Activated naive CD8-positive, alpha-beta T cell treated with anti-CD3 and anti-CD28 coated beads, Interleukin-2, amount 50 U/mL, for 24 hours (primary cell): ENCODE results near the gene ADAM8.

Source experiments
- ATAC-seq: fragments of 150-1000 bp; cut with Tn5 transposase; one replicate; pipeline ENCODE4 v1.10.0; 2021
- DNase-seq: peaks from one replicate; pipeline ENCODE4 v3.0.0; 2021
- H3K27ac Mint-ChIP-seq: one replicate; pipeline ENCODE4 v1.8.0; 2021; ENCODE audit warnings: mild to moderate bottlenecking, mixed read lengths
- H3K27me3 Mint-ChIP-seq: one replicate; pipeline ENCODE4 v1.8.0; 2021; ENCODE audit warnings: mixed read lengths
- H3K36me3 Mint-ChIP-seq: one replicate; pipeline ENCODE4 v1.8.0; 2021; ENCODE audit warnings: low read depth, mixed read lengths
- H3K4me1 Mint-ChIP-seq: one replicate; pipeline ENCODE4 v1.8.0; 2021; ENCODE audit warnings: mixed read lengths
- H3K4me3 Mint-ChIP-seq: one replicate; pipeline ENCODE4 v1.8.0; 2021; ENCODE audit warnings: mild to moderate bottlenecking, moderate library complexity, mixed read lengths
- H3K9me3 Mint-ChIP-seq: one replicate; pipeline ENCODE4 v1.8.0; 2021; ENCODE audit warnings: mixed read lengths

Gene ADAM8

DNA sequence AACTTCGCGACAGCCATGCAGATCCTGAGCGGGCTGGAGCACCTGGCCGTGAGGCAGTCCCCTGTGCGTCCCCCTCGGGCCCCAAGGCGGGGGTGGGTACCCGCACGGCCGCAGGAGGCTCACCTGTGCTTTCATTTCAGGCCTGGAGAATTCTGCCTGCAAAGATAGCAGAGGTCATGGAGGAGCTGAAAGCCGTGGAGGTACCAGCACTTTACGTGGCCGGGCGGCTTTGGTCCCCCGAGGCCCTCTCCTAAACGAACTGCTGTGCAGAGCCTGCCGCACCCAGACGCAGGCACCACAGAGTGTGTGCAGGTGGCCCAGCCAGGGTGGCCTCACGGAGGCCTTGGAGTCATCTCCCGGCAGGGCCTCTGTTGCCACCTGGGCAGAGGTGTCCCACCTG lies 57.8 kb downstream of the ADAM8 start:
- H3K9me3 Mint-ChIP-seq: no peaks in the 10 kb centered on the region
- no peaks in the 10 kb centered on the region for H3K4me1 Mint-ChIP-seq

DNA sequence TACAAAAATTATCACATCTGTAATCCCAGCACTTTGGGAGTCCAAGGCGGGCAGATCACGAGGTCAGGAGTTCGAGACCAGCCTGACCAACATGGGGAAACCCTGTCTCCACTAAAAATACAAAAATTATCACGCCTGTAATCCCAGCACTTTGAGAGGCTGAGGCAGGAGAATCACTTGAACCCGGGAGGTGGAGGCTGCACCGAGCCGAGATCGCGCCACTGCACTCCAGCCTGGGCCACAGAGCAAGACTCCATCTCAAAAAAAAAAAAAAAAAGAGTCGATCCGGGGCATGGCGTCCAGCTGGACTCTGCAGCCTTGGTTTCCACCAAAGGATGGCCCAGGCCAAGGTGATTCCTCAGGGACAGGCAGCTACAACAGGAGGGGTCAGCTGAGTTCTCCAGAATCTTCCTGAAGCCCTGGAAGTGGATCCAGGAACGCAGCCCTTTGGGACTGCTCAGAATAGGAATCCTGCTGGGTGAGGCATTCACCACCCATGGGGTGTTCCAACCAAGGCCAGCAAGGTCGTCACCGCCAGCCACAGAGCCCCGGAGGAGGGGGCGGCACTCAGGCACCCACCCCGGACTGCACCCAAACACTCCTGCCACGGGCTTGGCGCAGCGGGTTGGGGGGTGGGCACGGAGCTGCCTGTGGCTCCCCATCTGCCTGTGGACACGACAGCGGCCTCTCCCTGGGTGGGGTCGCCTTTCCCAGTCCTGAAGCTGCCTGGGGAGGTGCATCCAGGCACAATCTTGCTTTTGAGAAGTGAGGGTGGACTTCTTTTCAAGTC lies 58.7 kb downstream of the ADAM8 start:
- no peaks in the 10 kb centered on the region for H3K4me1 Mint-ChIP-seq
- no peaks in the 10 kb centered on the region for H3K36me3 Mint-ChIP-seq
- no peak overlapping the region for H3K27ac Mint-ChIP-seq
- no peak overlapping the region for H3K4me3 Mint-ChIP-seq
- H3K27me3 Mint-ChIP-seq: peaks cover 19% of the 10 kb centered on the region
- DNase-seq: no peak
- H3K9me3 Mint-ChIP-seq: no peaks in the 10 kb centered on the region
- ATAC-seq: no peak

More for the DNA sequence above, 57.8 kb downstream of the ADAM8 start:
- no peak overlapping the region for H3K27ac Mint-ChIP-seq
- H3K36me3 Mint-ChIP-seq: no peaks in the 10 kb centered on the region
- peaks cover 21% of the 10 kb centered on the region for H3K27me3 Mint-ChIP-seq
- DNase-seq (no peak), ATAC-seq (no peak)
- no peak overlapping the region for H3K4me3 Mint-ChIP-seq

DNA sequence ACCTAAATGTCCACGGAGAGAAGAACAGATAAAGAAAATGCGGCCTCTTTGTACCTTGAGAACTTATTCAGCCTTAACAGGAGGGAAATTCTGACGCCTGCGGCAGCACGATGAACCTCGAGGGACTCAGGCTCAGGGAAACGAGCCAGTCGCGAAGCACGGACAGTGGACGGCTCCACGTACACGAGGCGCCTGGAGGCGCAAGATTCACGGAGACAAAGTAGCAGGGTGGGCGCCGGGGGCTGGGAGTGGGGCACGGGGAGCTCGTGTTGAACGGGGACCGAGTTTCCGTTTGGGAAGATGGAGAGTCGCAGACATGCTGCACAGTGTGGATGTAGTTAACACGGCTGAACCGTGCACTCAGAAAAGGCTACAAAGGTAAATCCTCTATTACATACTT lies 59.9 kb downstream of the ADAM8 start:
- peaks cover 19% of the 10 kb centered on the region for H3K27me3 Mint-ChIP-seq
- H3K4me1 Mint-ChIP-seq: no peaks in the 10 kb centered on the region
- no peaks in the 10 kb centered on the region for H3K9me3 Mint-ChIP-seq
- no peak for ATAC-seq
- H3K36me3 Mint-ChIP-seq: no peaks in the 10 kb centered on the region
- no peak for DNase-seq
- no peak overlapping the region for H3K4me3 Mint-ChIP-seq
- H3K27ac Mint-ChIP-seq: no peak overlapping the region

DNA sequence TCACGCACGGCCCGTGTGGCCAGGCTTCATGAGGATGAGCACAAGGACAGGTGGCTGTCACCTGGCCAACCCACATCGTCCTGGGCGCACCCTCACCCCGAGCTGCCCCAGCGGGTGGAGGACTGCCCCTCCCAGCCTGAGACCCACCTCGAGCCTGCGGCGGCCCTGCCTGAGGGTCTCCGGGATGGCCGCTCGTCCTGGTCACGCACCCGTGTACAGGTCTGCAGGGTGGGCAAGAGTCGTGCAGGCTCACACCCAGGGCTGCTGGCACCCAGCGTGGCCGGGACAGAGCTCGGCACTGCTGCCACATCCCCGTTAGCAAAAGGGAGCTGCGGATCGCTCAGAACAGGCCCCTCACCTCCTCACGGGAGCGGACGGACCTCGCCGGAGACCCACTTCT lies 61.1 kb downstream of the ADAM8 start:
- DNase-seq (no peak), ATAC-seq (no peak)
- Mint-ChIP-seq H3K9me3 (no peaks in the 10 kb centered on the region), H3K4me1 (no peaks in the 10 kb centered on the region), H3K27me3 (peaks cover 10% of the 10 kb centered on the region), H3K36me3 (no peaks in the 10 kb centered on the region), H3K27ac (no peak overlapping the region), H3K4me3 (no peak overlapping the region)

DNA sequence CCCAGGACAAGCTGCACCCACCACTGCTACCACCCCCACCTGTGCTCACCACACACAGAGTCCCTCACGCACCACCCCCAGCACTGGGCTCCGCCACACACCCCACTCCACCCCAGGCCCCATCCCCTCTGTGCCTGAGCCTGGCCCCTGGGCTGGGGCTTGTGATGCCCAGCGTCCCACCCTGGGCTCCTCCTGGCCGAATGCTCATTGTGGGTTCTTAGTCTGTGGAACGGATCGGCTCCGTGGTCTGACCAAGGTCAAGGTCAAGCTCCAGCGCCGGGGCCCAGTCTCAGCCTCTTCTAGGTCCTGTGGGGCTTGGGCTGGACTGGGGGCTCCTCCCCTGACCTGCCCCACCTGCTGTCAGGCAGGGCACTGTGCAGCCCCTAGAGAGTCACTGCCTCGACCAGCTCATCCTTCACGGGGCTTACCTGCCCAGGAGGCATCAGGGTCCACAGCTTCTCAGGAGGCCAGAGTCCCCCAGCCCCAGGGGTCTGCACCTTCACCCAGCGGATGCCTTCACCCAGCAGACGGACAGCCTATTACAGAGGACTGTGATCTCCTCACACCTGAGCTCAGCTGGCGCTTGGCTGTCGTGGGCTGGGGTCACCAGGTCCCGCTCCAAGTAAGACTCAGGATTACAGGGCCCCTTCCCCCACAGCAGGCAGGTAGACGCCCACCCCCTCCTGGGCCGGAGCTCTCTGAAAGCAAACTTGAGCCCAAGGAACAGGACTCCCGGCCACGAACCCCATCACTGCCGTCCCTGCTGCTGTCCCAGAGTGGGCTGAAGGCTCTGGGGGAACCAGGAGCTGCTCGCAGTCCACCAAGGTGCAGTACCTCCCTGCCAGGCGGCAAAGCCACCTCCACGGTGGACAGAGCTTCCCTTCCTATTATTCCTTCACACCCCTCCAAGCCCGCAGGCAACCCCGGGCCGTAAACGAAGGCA lies 61.9 kb downstream of the ADAM8 start:
- Mint-ChIP-seq H3K4me1 (no peaks in the 10 kb centered on the region), H3K27me3 (peaks cover 9% of the 10 kb centered on the region), H3K9me3 (no peaks in the 10 kb centered on the region), H3K4me3 (no peak overlapping the region), H3K36me3 (no peaks in the 10 kb centered on the region), H3K27ac (no peak overlapping the region)
- ATAC-seq (no peak), DNase-seq (no peak)

DNA sequence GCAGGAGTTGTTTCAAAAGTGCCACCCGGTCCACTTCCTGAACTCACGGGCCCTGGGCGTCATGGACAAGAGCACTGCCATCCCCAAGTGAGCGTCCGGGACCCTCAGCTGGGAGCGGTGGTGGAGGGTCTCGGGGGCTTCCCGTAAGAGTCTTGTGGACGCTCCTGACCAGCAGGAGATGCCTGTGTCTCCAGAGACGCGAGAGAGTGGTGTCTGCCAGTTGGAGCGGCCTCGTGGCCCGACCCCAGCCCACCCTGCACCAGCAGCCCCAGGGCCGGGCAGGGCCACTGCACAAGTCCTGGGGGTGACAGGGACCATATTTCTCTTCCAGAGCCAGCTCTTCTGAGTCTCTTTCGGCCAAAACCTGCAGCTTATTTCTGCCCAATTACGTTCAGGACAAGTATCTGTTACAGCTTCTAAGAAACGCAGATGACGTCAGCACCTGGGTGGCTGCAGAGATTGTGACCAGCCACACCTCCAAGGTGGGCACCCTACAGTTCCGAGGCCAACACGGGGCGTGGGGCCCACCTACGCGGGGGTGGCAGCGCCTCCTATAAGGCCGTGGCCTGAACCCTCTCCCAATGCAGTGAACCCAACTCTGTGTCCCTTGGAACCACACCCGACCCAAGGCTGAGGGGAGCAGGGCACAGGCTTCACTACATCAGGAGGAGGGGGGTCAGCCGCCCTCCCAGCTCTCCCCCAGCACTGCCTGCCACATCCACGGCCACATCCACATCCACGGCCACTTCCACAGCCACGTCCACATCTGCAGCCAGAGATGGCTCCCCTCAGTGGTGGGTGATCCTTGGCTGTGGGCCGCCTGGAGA lies 62.8 kb downstream of the ADAM8 start:
- Mint-ChIP-seq H3K36me3 (no peaks in the 10 kb centered on the region), H3K9me3 (no peaks in the 10 kb centered on the region), H3K27me3 (peaks cover 4% of the 10 kb centered on the region), H3K27ac (no peak overlapping the region), H3K4me3 (no peak overlapping the region), H3K4me1 (no peaks in the 10 kb centered on the region)
- no peak for DNase-seq
- no peak for ATAC-seq

DNA sequence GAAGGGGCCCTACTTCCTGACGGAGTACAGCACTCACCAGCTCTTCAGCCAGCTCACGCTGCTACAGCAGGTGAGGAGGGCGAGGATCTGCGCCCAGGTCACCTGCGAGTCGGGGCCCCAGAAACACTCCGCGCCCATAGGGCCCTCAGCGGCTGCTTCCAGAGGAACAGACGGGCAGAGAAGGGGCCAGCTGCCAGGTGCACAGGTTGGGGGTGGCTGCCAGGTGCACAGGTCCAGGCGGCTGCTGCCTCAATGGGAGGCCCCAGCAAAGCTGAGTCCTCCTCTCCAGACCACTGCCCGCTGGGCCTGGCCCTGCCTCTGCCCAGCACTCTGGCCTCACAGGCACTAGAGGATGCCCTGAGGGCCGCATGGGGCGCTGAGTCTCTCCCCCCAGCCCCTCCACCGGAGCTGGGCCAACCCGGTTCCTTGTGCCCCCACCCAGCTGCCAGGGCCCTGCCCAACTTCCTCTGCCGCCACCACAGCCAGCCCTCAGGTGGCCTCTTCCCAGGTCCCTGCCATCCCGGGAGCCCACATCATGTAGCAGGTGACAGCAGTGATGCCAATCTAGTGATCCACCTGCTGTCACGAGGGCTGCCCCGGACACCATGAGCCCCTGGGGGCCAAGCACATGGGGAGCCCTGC lies 63.7 kb downstream of the ADAM8 start:
- no peak overlapping the region for H3K27ac Mint-ChIP-seq
- no peak for ATAC-seq

More for the DNA sequence above, 63.7 kb downstream of the ADAM8 start:
- peaks cover 4% of the 10 kb centered on the region for H3K27me3 Mint-ChIP-seq
- H3K4me1 Mint-ChIP-seq: no peaks in the 10 kb centered on the region
- no peak overlapping the region for H3K4me3 Mint-ChIP-seq
- no peaks in the 10 kb centered on the region for H3K9me3 Mint-ChIP-seq
- H3K36me3 Mint-ChIP-seq: no peaks in the 10 kb centered on the region
- no peak for DNase-seq
